ENCODE measurements around the gene PUS7.
"Not testable (repeated sequence)": the region's sequence is repeated elsewhere in the genome, so short reads cannot be mapped to it uniquely, and the experiment has no call there.

The PUS7 gene

GRCh38 chr7:105521717-105522463 is at the start of gene PUS7:
Gene PUS7 (minus strand): TSS chr7:105522271. CDS start chr7:105508512, 13,759 bp downstream.
- peak; percentile 87 for DNase-seq (ENCODE audit: low read depth)

- DNase-seq (ENCODE audit: low read depth): no peak
Measured at GRCh38 chr7:105567821-105568220, 45.8 kb upstream of the PUS7 start.

GRCh38 chr7:105567024-105567423 is 45.0 kb upstream of the PUS7 start:
- DNase-seq (ENCODE audit: low read depth): no peak

GRCh38 chr7:105565190-105565589 is 43.1 kb upstream of the PUS7 start:
- no peak for DNase-seq (ENCODE audit: low read depth)

GRCh38 chr7:105559926-105560325 is 37.9 kb upstream of the PUS7 start:
- no peak for DNase-seq (ENCODE audit: low read depth)

GRCh38 chr7:105538339-105538738 is 16.3 kb upstream of the PUS7 start:
- no peak for DNase-seq (ENCODE audit: low read depth)

- no peak for DNase-seq (ENCODE audit: low read depth)
Measured at GRCh38 chr7:105532709-105533460, 10.8 kb upstream of the PUS7 start.

- DNase-seq (ENCODE audit: low read depth): peak; percentile 90
Measured at GRCh38 chr7:105531792-105532671, 10.0 kb upstream of the PUS7 start, which contains the start of gene RINT1. Gene RINT1 (plus strand): TSS chr7:105532201. CDS start chr7:105532316, 115 bp downstream.

- DNase-seq (ENCODE audit: low read depth): no peak
Measured at GRCh38 chr7:105530546-105530945, 8.5 kb upstream of the PUS7 start.

GRCh38 chr7:105530126-105530525 is 8.1 kb upstream of the PUS7 start:
- no peak for DNase-seq (ENCODE audit: low read depth)

- not testable (repeated sequence) for DNase-seq (ENCODE audit: low read depth)
Measured at GRCh38 chr7:105527737-105528136, 5.7 kb upstream of the PUS7 start.

- DNase-seq (ENCODE audit: low read depth): no peak
Measured at GRCh38 chr7:105524840-105525239, 2.8 kb upstream of the PUS7 start.

- DNase-seq (ENCODE audit: low read depth): not testable (repeated sequence)
Measured at GRCh38 chr7:105524423-105524822, 2.4 kb upstream of the PUS7 start.

GRCh38 chr7:105521027-105521716 is 899 bp downstream of the PUS7 start:
- DNase-seq (ENCODE audit: low read depth): peak; percentile 47

GRCh38 chr7:105520620-105521019 is 1.5 kb downstream of the PUS7 start:
- not testable (repeated sequence) for DNase-seq (ENCODE audit: low read depth)

GRCh38 chr7:105519353-105519752 is 2.7 kb downstream of the PUS7 start:
- no peak for DNase-seq (ENCODE audit: low read depth)

GRCh38 chr7:105515610-105516009 is 6.5 kb downstream of the PUS7 start:
- not testable (repeated sequence) for DNase-seq (ENCODE audit: low read depth)

GRCh38 chr7:105512926-105513526 is 9.0 kb downstream of the PUS7 start:
- no peak for DNase-seq (ENCODE audit: low read depth)

- DNase-seq (ENCODE audit: low read depth): no peak
Measured at GRCh38 chr7:105512415-105512814, 9.7 kb downstream of the PUS7 start.

- DNase-seq (ENCODE audit: low read depth): no peak
Measured at GRCh38 chr7:105502173-105502572, 19.9 kb downstream of the PUS7 start.

GRCh38 chr7:105497016-105497415 is 25.1 kb downstream of the PUS7 start:
- DNase-seq (ENCODE audit: low read depth): no peak

Data from activated T-cell treated with anti-CD3 and anti-CD28 coated beads for 48 hours (primary cell).